TTC549 (cell line): ENCODE results near the gene SMYD2.

Experiments
- FAIRE-seq: peaks from 2 replicates; lab custom pipeline; 2012; peaks lifted over from hg19 to GRCh38; lab: Jason Lieb, UNC

The SMYD2 gene

DNA sequence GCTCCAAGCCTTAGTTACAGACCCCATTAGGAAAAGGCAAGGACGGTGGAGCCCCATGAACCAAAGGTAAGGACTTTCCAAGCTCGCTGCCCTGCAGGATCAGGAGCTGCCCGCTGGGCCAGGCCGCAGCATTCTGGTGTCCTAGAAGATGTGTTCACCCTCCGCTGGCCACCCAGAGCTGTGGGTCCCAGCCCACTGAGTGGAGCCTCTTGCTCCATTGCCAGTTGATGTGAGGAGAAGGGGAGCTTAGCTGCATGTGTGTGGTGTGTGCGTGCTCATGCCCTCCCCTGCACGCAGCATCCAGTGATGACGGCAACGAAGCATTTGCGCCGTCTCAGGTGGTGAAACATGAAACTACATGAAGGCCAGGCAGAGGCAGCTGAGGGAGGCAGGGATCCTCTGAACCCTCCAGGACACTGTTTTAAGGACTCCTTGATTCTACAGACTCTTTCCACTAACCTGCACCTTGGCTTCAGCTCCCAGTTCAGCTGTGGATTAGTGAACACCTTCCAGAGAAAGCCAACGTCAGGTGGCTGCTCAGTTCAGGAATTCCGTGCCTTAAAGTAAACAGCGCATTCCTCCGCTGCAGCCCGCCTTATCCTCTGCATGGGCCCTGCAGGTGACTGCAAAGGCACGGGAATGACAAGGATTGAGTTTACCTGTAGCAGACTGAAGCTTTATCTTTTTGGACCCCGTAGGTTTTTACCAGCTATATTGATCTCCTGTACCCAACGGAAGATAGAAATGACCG is 48.7 kb downstream of the SMYD2 start:
- no peak for FAIRE-seq

DNA sequence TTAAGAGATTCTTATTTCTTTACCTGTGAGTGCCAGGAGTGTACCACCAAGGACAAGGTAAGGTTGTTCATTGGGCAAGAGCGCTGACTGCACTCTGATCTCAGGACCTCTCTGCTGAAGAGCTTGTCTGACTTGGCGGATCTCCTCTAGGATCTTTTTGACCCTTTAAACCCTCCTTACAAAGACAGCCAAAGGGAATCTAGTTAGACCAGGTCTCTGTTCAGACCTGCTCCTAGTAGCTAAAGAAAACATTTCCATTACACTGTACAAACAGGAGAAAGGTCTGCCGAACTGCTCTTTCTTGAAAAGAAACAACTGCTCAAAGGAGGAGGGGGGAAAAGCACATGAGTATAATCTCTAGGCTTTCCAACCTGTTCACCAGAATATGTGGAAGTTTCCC is 49.3 kb downstream of the SMYD2 start:
- FAIRE-seq = no peak

DNA sequence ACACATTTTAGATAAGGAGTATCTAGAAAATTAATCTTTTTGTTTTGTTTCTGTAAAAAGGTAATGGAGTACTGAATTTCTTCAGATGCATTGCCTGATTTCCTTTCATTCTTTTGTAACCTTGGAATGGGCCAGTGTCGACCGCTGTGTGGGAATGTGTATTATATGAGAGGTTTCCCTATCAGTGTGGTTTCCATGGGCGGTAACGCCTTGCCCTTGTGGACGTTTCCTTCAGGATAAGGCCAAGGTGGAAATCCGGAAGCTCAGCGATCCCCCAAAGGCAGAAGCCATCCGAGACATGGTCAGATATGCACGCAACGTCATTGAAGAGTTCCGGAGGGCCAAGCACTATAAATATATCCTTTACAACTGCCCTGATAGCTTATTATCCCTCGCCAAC is 49.8 kb downstream of the SMYD2 start:
- no peak for FAIRE-seq

DNA sequence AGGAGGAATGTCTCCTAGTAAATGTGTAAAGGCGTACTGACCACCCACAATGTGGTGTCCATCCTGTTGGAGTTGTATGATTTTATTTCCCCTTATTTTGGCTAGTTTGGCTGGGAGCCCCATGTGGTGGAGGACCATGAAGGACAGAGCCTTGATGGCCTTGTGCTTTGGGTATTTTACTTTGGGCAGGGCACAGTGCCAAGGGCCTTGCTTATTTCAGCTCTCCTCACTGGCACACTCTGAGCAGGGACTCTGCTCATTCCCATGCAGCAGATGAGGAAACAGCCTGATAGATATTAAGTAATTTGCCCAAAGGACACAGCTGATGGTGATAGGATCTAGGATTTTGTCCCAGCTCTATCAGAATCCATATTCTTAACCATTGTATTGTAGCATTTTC is 50.2 kb downstream of the SMYD2 start:
- no peak for FAIRE-seq

DNA sequence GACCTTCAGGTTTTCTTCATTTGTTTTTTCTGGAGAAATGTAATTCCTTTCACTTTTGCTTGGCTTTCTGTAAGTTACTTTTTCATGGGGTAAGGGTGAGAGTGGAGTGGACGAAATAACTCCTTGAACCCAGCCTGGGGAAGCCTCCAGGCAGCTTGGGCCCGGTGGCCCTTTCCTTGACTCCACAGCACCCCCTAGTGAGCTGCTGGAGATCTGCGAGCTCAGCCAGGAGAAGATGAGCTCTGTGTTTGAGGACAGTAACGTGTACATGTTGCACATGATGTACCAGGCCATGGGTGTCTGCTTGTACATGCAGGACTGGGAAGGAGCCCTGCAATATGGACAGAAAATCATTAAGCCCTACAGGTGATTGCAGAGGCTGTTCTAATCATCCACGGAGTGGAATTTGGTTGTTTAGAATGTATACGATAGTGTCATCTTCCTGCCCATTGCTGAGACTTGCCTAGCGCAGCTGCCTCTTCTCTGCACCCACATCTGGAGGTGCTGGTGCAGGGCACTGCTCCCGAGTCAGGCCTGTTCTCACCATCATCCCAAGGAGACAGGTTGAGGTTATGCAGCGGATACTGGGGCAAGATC is 51.0 kb downstream of the SMYD2 start:
- peak; percentile 7 for FAIRE-seq

DNA sequence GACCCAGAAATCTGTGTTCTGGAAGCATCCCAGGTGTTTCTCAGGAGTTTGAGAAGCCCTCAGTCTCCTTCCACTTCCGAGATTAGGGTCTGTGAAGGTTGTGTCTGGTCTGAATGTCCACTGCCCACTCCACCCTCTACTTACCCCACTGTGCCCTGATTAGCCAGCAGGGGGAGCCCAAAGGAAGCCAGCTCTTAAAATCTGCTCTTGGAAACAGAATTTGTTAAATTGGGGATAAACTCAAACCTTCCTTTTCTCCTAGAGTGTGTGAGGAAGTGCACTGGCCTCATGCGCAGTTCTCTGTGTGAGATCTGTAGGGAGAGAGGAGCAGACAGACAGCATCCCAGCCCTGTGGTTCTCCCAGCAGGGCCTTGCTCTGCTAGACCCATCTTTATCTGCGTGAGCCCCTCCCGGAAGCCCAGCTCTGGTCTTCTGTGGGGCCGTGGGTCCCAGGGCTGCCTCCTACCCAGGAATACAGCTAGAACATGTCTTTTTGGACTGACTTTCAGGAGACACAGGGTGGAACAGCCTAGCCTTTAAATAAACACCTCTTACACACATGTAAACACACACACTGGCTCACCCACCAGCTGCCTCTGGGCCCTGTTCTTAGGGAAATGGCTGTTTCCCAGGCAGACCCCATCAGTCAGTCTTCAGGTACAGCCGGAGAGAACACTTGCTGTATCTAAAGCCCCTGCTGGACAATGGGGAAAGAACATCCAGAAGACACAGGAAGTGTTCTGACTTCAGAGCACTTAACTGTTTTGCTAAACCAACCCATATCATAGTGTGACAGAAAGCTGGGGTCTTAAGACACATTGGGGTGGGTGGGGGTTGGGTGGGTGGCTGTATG is 52.2 kb downstream of the SMYD2 start:
- peak; percentile 43 for FAIRE-seq

DNA sequence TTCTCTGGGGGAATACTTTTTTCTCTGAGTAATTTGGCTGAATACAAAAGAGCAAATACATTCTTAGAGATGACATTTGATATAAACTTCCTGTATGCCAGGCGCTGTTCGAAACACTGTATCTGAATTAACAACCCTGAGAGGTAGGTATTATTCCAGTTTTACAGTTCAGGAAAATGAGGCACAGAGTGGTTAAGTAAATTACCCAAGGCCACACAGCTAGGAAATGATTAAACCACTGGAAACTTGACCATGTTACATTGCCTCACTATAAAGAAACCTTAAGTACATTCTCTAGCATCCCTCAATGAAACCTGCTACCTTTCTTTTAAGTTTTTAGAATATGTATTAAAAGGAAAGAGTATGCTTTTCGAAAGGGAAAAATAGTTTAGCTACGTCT is 54.6 kb downstream of the SMYD2 start:
- FAIRE-seq = no peak

DNA sequence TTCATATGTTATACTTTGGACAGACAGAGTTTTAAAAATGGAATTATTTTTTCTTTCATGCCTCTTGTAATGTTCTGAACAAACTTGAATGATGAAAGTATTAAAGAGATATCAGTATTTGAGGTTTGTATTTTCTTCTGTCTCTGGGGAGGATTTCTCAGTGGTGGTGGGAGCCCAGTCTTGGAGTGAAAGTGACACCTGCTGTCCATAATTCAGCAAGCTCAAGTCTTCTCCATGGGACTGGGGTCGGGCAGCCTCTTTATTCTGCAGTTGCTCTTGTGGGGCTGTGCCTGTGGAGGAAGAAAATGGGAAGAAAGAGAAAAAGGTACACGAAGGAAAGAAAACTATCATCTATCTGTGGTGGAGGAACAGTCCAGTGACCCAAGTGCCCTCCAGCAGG is 56.1 kb downstream of the SMYD2 start:
- no peak for FAIRE-seq

DNA sequence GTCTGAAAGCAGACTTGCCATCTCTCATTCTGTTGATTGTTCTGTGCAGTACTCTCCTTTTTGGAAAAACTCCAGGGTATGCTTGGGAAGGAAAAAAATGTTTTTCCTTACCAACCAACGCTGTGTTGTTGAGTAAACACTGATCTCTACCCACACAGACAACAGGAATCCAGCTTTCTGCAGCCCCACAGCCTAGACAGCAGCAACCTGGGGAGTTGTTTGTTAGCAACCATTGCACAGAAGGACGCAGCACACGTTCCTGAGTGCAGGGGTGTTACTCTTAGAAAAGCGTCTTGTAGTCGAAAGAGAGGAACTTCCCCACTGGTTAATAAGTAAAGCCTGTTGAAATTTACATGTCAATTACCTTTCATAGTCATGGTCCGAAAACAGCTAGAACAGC is 56.6 kb downstream of the SMYD2 start:
- FAIRE-seq = no peak

DNA sequence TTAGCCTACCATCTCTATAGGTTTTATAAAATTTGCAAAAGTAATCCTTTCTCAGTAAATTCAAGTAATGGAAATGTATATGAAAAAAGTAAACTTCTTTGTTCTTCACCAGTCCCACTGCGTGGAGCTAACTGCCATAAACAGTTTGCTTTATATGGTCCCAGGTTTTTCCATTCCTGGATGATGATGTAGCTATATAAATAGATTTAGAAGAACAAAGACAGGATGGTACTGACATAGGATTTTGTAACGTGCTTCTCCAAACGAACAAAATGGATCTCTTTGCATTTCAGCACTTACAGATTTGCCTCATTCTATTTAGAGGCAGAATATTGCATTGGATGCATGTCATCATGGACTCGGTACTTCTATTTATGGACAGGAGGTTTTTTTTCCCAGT is 57.3 kb downstream of the SMYD2 start:
- FAIRE-seq = no peak

DNA sequence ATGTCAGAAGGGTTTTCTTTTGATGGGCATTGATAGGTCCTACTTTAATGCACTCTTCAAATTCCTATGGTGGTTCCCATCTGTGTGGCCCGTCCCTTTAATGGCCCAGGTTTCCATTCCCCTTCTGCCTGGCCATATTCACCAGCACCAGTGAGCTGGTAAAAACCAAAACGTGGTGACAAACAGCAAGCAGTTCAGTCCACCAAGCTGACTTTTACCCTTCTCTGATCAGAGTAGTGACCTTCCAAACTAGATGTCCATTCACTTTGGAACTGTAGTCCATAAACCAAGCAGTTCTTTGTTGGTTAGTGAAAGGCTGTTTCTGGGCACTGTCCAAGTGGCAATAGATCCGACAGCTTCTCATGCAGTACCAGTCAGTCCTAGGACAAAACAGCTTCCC is 60.5 kb downstream of the SMYD2 start:
- no peak for FAIRE-seq

DNA sequence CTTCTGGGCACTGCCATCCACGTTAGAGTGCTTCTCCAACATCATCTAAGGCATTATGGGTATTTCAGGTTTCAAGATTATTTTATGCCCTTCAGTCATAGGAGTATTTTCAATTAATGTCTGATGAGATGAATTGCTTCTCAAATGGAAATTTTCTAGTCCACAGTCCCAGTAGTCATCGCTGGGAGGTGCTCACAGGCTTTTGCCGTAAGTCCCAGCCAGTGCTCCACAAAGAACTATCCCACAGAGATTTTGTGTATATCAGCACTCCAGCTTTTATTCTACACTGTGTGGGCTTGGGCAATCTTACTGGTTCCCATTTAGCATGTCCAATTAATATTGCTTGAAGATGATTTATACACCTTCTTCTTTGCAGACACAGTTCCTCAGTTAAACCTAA is 61.0 kb downstream of the SMYD2 start:
- FAIRE-seq = no peak

DNA sequence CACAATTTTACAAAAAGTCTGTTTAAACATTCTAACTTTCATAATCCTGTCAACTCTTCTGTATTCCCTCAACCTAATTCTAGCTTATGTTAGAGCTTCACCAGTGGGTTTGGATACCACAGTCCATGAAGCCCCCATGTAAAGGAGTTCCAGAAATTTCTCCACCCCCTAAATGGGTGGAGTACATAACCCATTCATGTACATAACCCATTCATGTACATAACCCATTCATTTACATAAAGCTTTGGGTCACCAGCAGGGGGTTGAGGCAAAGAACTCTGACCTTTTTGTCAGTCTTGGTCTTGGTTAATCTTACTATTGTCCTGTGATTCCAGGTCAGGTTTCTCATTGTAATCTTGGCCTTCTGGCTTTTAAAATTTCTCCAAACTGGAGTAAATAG is 61.6 kb downstream of the SMYD2 start:
- FAIRE-seq = no peak

DNA sequence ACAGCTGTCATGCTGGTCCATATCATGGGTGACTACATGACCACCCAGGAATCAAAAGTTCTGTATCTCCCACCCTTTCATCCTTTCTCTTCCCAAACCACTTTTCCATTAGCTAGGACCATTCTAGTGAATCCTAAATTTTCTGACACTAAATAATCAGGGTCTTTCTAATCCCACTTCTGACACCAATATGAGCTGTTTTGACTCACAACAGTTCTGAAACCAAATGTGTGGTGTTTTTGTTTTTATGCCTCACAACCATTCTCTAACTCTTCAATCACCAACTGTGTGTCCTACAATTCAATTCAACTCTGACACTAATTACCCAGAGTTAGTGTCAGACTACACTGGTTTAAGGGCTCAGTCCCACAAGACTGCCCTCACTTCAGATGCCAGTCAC is 63.9 kb downstream of the SMYD2 start:
- no peak for FAIRE-seq

DNA sequence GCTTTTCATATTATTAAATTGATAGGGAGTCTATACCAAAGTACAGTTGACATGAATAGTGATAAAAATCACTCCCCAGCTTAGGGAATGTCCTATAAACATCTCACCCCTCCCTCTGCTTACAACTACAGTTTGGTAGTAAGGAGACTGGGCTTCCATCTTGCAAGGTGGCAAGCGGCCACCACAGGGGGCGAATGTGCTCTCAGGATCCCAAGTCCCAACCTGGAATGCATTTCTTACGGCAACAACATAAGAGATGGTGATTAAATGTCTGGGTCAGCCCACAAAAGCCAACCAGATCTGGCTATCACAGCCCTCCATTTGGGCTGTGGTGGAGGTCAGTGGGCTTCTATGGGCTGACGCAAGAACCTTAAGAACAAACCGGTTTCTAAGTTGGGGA is 68.0 kb downstream of the SMYD2 start:
- no peak for FAIRE-seq

DNA sequence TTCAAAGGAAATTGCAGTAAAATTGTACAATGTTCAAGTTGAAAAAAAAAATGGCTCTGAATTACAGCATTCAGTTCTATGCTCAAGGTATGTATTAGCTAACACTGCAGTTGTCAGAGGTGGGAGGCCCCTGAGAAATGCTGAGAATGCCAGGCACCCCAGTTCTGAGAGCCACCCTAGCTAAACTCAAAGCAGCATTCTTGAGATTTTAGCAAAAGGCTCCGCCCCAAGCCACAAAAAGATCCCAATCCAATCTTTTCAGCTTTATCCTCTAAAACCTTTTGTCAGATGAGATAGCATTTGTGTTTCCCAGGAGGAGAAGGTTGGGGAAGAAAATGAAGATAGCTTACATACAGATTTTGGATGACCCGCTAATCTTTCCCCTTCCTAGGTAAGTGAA is 68.8 kb downstream of the SMYD2 start:
- FAIRE-seq = no peak

DNA sequence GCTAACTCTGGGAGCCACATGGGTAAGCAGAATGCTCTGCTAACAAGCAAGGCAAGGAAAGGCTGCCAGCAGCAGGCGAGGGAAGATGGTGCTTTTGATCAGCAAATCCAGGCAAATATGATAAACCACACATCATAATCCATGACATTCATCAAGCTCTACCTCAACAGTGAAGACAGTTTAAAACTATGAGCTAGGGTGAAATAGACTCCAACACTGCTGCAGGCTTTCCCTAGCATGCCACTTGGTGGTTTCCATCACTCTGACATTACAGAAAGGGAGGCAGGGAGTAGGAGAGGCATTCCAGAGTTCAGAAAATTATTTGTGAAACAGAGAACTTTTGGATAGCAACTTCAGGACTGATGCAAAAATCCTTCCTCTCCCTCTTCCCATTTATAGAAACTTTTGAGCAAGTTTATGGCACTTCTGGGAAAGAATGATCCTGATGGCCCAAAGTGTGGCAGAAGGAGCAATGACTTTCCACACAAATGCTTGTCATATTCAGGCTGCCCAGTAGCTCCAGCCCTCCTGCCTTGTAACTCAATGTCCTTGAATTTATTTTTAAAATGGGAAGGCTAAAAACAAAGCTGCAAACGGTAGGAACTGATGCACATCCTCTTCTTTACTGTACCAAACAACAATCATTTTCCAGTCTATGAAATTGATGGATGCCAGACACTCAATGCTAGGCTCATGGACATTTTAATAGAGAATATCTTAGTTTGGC is 70.8 kb downstream of the SMYD2 start:
- no peak for FAIRE-seq

DNA sequence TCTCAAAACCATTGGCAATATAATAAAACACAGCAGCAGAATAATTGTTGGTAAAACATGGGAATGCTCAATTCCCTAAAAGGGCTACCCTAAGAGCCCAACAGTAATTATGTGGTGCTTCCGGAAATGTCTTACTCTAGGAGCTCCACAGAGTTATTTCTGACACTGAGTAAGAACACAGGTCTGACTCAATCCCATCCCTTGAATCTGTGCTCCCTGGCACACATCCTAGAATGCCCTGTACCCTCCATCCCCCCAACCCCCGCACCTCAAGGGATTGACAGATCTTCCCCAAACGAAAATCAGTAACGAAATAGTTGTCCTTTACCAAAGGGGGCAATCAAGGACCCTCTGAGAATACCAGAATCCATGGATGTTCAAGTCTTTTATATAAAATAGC is 71.9 kb downstream of the SMYD2 start:
- FAIRE-seq = no peak

DNA sequence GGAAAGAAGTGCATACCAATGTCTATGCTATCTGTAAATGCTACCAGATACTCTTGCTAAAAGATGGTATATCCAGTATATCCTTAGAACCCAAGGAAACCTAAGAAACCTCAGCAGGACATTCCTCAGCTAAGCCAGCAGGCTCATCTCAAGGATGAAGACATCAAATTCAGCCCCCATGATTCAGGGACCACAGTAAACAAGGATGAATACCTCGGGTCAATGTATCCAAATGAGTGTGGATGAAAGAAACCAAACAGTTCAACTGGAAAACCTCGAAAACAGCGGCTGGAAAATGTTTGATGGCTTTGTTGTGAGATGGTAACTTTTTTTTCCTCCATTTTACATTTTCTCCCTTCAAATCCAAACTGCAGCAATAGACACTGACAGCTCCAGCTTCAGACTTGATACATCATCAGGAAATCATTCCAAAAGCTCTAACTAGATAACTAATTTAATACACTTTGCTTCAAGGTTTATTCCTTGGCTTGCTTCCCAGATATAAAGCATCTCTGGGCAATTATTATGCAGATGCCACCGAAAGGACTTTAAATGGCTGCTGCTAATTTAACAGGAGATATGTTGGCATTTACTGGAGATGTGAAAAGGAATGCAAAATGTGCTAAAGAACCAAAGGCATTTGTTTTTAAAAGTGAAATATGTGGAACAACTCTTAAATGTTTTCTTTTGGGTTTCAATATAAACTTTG is 73.6 kb downstream of the SMYD2 start:
- no peak for FAIRE-seq

DNA sequence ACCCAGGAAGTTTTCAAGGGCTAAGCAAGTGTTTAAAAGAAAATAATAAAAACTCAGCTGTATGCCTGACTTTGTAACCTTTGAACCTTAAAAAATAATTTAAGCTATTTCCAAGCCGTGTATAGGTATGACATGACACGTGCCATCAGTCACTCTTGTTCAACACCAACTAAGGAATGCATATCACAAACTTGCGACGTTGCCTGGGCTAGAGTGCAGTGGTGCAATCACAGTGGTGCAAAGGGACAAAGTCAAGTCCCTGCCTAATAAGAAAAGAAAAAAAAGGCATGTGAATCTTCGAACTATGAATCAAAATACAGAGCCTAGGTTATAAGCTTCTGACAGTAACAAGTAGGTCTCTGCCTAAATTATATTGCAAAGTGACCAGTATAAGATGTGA is 79.2 kb downstream of the SMYD2 start:
- no peak for FAIRE-seq

DNA sequence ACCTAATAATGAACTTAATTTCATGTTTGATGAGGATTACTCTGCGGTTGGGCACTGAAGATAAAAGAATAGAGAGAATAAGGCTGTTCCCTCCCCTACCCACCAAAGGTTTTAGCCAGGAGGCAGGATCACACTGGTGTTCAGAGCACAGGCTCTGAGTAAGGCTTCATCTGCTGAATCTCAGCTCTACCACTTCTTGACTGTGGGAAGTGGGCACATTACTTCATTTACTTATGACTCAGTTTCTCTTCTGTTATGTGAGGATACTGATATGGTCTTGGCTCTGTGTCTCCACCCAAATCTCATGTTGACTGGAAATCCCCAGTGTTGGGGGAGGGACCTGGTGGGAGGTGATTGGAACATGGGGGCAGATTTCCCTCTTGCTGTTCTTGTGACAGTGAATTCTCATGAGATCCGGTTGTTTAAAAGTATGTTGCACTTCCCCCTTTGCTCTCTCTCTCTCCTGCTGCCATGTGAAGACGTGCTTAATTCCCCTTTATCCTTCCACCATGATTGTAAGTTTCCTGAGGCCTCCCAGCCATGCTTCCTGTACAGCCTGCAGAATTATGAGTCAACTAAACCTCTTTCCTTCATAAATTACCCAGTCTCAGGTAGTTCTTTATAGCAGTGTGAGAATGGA is 79.7 kb downstream of the SMYD2 start:
- FAIRE-seq = no peak

DNA sequence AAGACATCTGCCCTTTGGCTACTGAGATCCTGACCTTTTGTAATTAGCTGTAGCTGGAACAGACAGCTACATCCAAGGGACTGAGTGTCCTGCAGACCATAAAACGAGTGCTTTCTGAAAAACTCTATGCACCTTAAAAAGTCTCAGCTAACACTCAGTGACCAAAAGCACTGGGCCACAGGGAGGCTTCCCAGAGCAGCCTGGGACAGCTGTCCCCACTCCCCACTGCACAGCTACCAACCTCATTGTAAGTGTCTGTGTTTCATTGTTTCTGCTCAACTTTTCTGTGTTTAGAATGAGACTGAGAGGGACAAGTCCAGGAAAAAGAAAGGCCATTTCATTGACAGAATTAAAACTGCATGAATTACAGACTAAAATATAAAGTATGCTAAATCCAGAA is 80.7 kb downstream of the SMYD2 start:
- no peak for FAIRE-seq
